GM23338 (cell line): ENCODE data around the gene SLC36A4. TPM values are rescaled to one million over a fixed set of nuclear protein-coding genes. Genes with fewer than 3 reads are reported as not detected.

Experiments
- ATAC-seq: fragments of 200-7000 bp; cut with Tn5 transposase; 3 replicates; pipeline ENCODE4 v1.9.1; 2020
- DNase-seq: peaks from one replicate; pipeline ENCODE4 v3.0.0-alpha.2; 2015; ENCODE audit warnings: low spot score
- H2AFZ ChIP-seq: fragments of 200-600 bp; sonication (generic); 2 replicates; pipeline ENCODE4 v1.8.0; 2016; ENCODE audit warnings: antibody characterized with exemption, mild to moderate bottlenecking, moderate library complexity
- H3F3A ChIP-seq: fragments of 200-600 bp; sonication (generic); replicated peaks from 2 replicates; pipeline ENCODE4 v1.8.0; 2017; ENCODE audit warnings: antibody characterized with exemption, mixed run types, low read depth
- H3K27ac ChIP-seq: fragments of 200-600 bp; sonication (generic); 2 replicates; pipeline ENCODE4 v1.6.1; 2016; ENCODE audit warnings: low read depth
- H3K27me3 ChIP-seq: fragments of 200-600 bp; sonication (generic); 2 replicates; pipeline ENCODE4 v1.8.0; 2016; ENCODE audit warnings: mild to moderate bottlenecking, mixed run types, moderate library complexity; ENCODE audit not compliant: insufficient read depth
- H3K36me3 ChIP-seq: fragments of 200-600 bp; sonication (generic); 2 replicates; pipeline ENCODE4 v1.8.0; 2016; ENCODE audit warnings: mild to moderate bottlenecking; ENCODE audit not compliant: insufficient read depth
- H3K4me1 ChIP-seq: fragments of 200-600 bp; sonication (generic); 2 replicates; pipeline ENCODE4 v1.8.0; 2016; ENCODE audit warnings: mild to moderate bottlenecking, moderate library complexity; ENCODE audit not compliant: insufficient read depth
- H3K4me2 ChIP-seq: fragments of 200-600 bp; sonication (generic); 2 replicates; pipeline ENCODE4 v1.7.1; 2017; ENCODE audit warnings: mixed run types
- H3K4me3 ChIP-seq: fragments of 200-600 bp; sonication (generic); 2 replicates; pipeline ENCODE4 v1.6.1; 2016; ENCODE audit warnings: mixed run types
- H3K79me2 ChIP-seq: fragments of 200-600 bp; sonication (generic); replicated peaks from 2 replicates; pipeline ENCODE4 v1.8.0; 2017; ENCODE audit warnings: mild to moderate bottlenecking; ENCODE audit not compliant: insufficient read depth
- H3K9me2 ChIP-seq: fragments of 200-600 bp; sonication (generic); 2 replicates; pipeline ENCODE4 v1.8.0; 2017; ENCODE audit not compliant: insufficient read depth
- H4K20me1 ChIP-seq: fragments of 200-600 bp; sonication (generic); replicated peaks from 2 replicates; pipeline ENCODE4 v1.8.0; 2017; ENCODE audit warnings: mild to moderate bottlenecking; ENCODE audit not compliant: insufficient read depth
- H3K27ac Mint-ChIP-seq: 2 replicates; pipeline ENCODE4 v1.8.0; 2020; ENCODE audit warnings: inconsistent platforms, mild to moderate bottlenecking, moderate library complexity, mixed read lengths
- H3K27me3 Mint-ChIP-seq: 3 replicates; pipeline ENCODE4 v1.8.0; 2022; ENCODE audit warnings: low read depth, mild to moderate bottlenecking, moderate library complexity, mixed read lengths, inconsistent platforms; ENCODE audit not compliant: insufficient read depth, poor library complexity
- H3K36me3 Mint-ChIP-seq: 3 replicates; pipeline ENCODE4 v1.8.0; 2021; ENCODE audit warnings: low read depth, mild to moderate bottlenecking, inconsistent platforms, moderate library complexity, mixed read lengths
- H3K4me1 Mint-ChIP-seq: 3 replicates; pipeline ENCODE4 v1.8.0; 2020; ENCODE audit warnings: mild to moderate bottlenecking, inconsistent platforms, mixed read lengths
- H3K4me3 Mint-ChIP-seq: 3 replicates; pipeline ENCODE4 v1.8.0; 2021; ENCODE audit warnings: moderate library complexity, mild to moderate bottlenecking, inconsistent platforms, mixed read lengths
- H3K9me3 Mint-ChIP-seq: 3 replicates; pipeline ENCODE4 v1.8.0; 2020; ENCODE audit warnings: moderate library complexity, mild to moderate bottlenecking, inconsistent platforms, mixed read lengths
- EZH2 ChIP-seq: fragments of 200-600 bp; sonication (generic); IDR thresholded peaks from one replicate; pipeline ENCODE4 v1.8.0; 2017; ENCODE audit warnings: antibody characterized with exemption, mild to moderate bottlenecking, low read depth; ENCODE audit not compliant: unreplicated experiment
- JUNB ChIP-seq: IDR thresholded peaks from one replicate; pipeline ENCODE4 v1.6.1; 2016; ENCODE audit warnings: antibody characterized with exemption; ENCODE audit not compliant: unreplicated experiment
- NANOG ChIP-seq: IDR thresholded peaks from 2 replicates; pipeline ENCODE4 v1.6.1; 2016; ENCODE audit warnings: antibody characterized with exemption, borderline replicate concordance
- ZNF331 ChIP-seq: fragments of 250-450 bp; sonication (Bioruptor Pico); IDR thresholded peaks from 2 replicates; pipeline ENCODE4 v1.5.0; 2020; ENCODE audit warnings: low read depth, mild to moderate bottlenecking, moderate library complexity
- ZNF462 ChIP-seq: fragments of 250-450 bp; sonication (Bioruptor Pico); IDR thresholded peaks from 2 replicates; pipeline ENCODE4 v1.5.0; 2020; ENCODE audit warnings: mild to moderate bottlenecking, moderate library complexity
- polyA plus RNA-seq: library from polyadenylated mRNA; unstranded; fragments of >200 nt; fragmentation: Nextera tagmentation; extraction: Ambion mirVana; gene quantifications from 2 replicates; pipeline ENCODE4 v1.2.1, GENCODE V29; 2016
- total RNA-seq: library from RNA; depleted of rRNA; stranded (reverse); fragments of >200 nt; shearing (Covaris generic); gene quantifications from 2 replicates; pipeline ENCODE4 v1.2.3, GENCODE V29; 2014
- TF ChIP-seq, protein P1 (sequence below): IDR thresholded peaks from one replicate; pipeline ENCODE4 v1.6.1; 2018; ENCODE audit warnings: antibody characterized with exemption; ENCODE audit not compliant: unreplicated experiment

Gene SLC36A4
- total and polyA plus RNA-seq, 2 experiments from 2014 or later, result 24.9 to 34.6 TPM

- TF ChIP-seq ZNF462 (CRISPR knock-in tag), result no peak
- TF ChIP-seq, protein P1, sequence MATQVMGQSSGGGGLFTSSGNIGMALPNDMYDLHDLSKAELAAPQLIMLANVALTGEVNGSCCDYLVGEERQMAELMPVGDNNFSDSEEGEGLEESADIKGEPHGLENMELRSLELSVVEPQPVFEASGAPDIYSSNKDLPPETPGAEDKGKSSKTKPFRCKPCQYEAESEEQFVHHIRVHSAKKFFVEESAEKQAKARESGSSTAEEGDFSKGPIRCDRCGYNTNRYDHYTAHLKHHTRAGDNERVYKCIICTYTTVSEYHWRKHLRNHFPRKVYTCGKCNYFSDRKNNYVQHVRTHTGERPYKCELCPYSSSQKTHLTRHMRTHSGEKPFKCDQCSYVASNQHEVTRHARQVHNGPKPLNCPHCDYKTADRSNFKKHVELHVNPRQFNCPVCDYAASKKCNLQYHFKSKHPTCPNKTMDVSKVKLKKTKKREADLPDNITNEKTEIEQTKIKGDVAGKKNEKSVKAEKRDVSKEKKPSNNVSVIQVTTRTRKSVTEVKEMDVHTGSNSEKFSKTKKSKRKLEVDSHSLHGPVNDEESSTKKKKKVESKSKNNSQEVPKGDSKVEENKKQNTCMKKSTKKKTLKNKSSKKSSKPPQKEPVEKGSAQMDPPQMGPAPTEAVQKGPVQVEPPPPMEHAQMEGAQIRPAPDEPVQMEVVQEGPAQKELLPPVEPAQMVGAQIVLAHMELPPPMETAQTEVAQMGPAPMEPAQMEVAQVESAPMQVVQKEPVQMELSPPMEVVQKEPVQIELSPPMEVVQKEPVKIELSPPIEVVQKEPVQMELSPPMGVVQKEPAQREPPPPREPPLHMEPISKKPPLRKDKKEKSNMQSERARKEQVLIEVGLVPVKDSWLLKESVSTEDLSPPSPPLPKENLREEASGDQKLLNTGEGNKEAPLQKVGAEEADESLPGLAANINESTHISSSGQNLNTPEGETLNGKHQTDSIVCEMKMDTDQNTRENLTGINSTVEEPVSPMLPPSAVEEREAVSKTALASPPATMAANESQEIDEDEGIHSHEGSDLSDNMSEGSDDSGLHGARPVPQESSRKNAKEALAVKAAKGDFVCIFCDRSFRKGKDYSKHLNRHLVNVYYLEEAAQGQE, result no peak
- no peak for TF ChIP-seq JUNB
- TF ChIP-seq ZNF331 (CRISPR knock-in tag), result no peak
- no peak for TF ChIP-seq EZH2
Measured at GRCh38 chr11:93160808-93161207, 37.0 kb downstream of the SLC36A4 start (continued).

DNA sequence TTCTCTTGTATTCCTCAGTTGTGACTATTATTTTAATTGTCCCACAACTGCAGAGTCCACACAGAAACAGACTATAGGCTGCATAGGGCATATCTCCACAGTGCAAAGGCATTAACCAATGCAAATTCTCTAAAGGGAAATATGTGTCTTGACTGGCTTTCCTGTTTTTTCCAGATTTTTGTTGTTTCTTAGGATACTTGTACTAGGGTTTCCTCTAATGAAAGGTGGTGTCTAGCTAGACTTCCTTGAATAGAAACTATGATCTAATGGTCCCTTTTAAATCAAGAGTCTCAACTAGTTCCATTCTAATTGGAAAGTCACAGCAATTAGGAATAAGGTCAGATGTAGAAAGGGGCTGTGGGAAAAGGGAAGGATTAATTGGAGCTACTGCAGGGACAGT is 37.6 kb downstream of the SLC36A4 start:
- DNase-seq (no peak), ATAC-seq (no peak)
- no peaks in the 10 kb centered on the region for H3K9me2 ChIP-seq
- no peaks in the 10 kb centered on the region for H3K79me2 ChIP-seq
- H3K36me3 ChIP-seq, result peaks cover 15% of the 10 kb centered on the region
- Mint-ChIP-seq H3K4me1 (no peaks in the 10 kb centered on the region), H3K9me3 (peaks cover 15% of the 10 kb centered on the region), H3K4me3 (no peak overlapping the region), H3K27ac (no peak overlapping the region), H3K36me3 (peaks cover 33% of the 10 kb centered on the region), H3K27me3 (no peaks in the 10 kb centered on the region)
- H3K4me2 ChIP-seq, result no peak overlapping the region
- H3K27ac ChIP-seq, result no peak overlapping the region
- H3K4me3 ChIP-seq, result no peak overlapping the region
- H3K4me1 ChIP-seq, result no peaks in the 10 kb centered on the region
- no peak overlapping the region for H2AFZ ChIP-seq
- H4K20me1 ChIP-seq, result no peaks in the 10 kb centered on the region
- no peaks in the 10 kb centered on the region for H3F3A ChIP-seq
- H3K27me3 ChIP-seq, result no peaks in the 10 kb centered on the region
- TF ChIP-seq ZNF462 (CRISPR knock-in tag), result no peak
- TF ChIP-seq NANOG, result no peak
- no peak for TF ChIP-seq ZNF331 (CRISPR knock-in tag)
